Fibroblast of lung (primary cell): ENCODE data around the gene OR2T1. TPM values are rescaled to one million over a fixed set of nuclear protein-coding genes. Genes with fewer than 3 reads are reported as not detected.

Experiments used
- DNase-seq, 2 donors: peaks; one replicate each; pipeline versions ENCODE4 v3.0.0 to v3.0.0-alpha.2; 2010; ENCODE audit warnings: low read depth in 2 of 2
- H2AFZ ChIP-seq: 2 replicates; pipeline ENCODE4 v1.5.1; 2012; ENCODE audit warnings: low read length, control low read depth, inconsistent platforms
- H3K27ac ChIP-seq: 2 replicates; pipeline ENCODE4 v1.5.1; 2011; ENCODE audit warnings: low read length, control low read depth; ENCODE audit not compliant: insufficient read depth
- H3K27me3 ChIP-seq: 2 replicates; pipeline ENCODE4 v1.5.1; 2011; ENCODE audit warnings: mild to moderate bottlenecking, low read length; ENCODE audit not compliant: control insufficient read depth, insufficient read depth
- H3K36me3 ChIP-seq: 2 replicates; pipeline ENCODE4 v1.5.1; 2011; ENCODE audit warnings: low read length; ENCODE audit not compliant: control insufficient read depth, insufficient read depth
- H3K4me1 ChIP-seq: 2 replicates; pipeline ENCODE4 v1.5.1; 2011; ENCODE audit warnings: low read length; ENCODE audit not compliant: control insufficient read depth, insufficient read depth; ENCODE audit errors: extremely low read depth
- H3K4me2 ChIP-seq: 2 replicates; pipeline ENCODE4 v1.5.1; 2011; ENCODE audit warnings: low read length, control low read depth; ENCODE audit not compliant: insufficient read depth; ENCODE audit errors: extremely low read depth
- H3K4me3 ChIP-seq, 4 experiments: fragments of 200-600 bp in 1 of 4; sonication (generic) in 1 of 4; replicated peaks in 1 of 4; 2 replicates each; pipeline ENCODE4 v1.5.1; 2011 to 2016; ENCODE audit warnings: low read length in 4 of 4, low read depth in 3 of 4, mild to moderate bottlenecking in 3 of 4, control low read depth in 2 of 4, inconsistent platforms in 1 of 4, mixed read lengths in 1 of 4; ENCODE audit not compliant: insufficient read depth in 1 of 4; ENCODE audit errors: control extremely low read depth in 1 of 4
- H3K79me2 ChIP-seq: 2 replicates; pipeline ENCODE4 v1.5.1; 2012; ENCODE audit warnings: mild to moderate bottlenecking, low read length, inconsistent platforms; ENCODE audit not compliant: control insufficient read depth, insufficient read depth
- H3K9ac ChIP-seq: 2 replicates; pipeline ENCODE4 v1.5.1; 2011; ENCODE audit warnings: mild to moderate bottlenecking, low read length, control low read depth; ENCODE audit not compliant: insufficient read depth
- H3K9me3 ChIP-seq: 2 replicates; pipeline ENCODE4 v1.5.1; 2012; ENCODE audit warnings: low read depth, low read length; ENCODE audit not compliant: control insufficient read depth, insufficient read depth
- H4K20me1 ChIP-seq: 2 replicates; pipeline ENCODE4 v1.5.1; 2011; ENCODE audit warnings: low read length; ENCODE audit not compliant: control insufficient read depth, insufficient read depth; ENCODE audit errors: extremely low read depth
- EZH2 ChIP-seq: IDR thresholded peaks from 2 replicates; pipeline ENCODE4 v1.5.1; 2012; ENCODE audit warnings: low read length, control low read depth, mild to moderate bottlenecking; ENCODE audit errors: missing control alignments
- polyA plus RNA-seq, 2 donors: library from polyadenylated mRNA; depleted of rRNA in 1 of 2; stranded (reverse) in 1 of 2; unstranded in 1 of 2; fragments of >200 nt; gene quantifications; 2 replicates each; pipeline ENCODE4 v1.2.1, GENCODE V29; 2011 to 2012; ENCODE audit warnings: missing spikeins in 1 of 2
- total RNA-seq: library from RNA; depleted of rRNA; stranded (reverse); fragments of >200 nt; gene quantifications from 2 replicates; pipeline ENCODE4 v1.2.1, GENCODE V29; 2014
- TF ChIP-seq, protein P1 (sequence below), 2 donors: IDR thresholded peaks in 1 of 2; conservative IDR thresholded peaks in 1 of 2; 1 replicate in 1 of 2; 2 replicates in 1 of 2; pipeline ENCODE4 v1.5.1; 2011 to 2012; ENCODE audit warnings: low read length in 2 of 2, control low read depth in 1 of 2, inconsistent platforms in 1 of 2, low read depth in 1 of 2, mild to moderate bottlenecking in 1 of 2

The OR2T1 gene
- total and polyA plus RNA-seq, 2 donors (not counting 1 experiment from before 2014, with no cell fraction given), result not detected

DNA sequence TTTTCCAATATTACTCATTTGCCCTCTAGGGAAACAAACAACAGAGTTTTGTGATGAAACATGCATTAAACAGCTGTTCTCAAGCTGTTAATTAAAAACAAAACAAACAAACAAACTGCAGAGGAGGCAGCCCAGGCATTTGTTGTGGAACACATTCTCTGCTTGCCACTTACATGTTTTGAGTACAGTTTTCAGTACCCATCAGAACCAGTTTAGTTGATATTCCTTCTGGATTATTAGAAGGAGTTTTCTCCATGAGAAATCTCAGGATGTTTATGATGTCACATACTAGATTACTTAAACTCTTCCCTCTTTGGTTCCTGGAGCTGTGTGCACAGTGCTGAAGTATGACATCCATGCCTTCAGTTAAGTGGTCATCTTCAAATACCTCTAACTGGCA lies 27.4 kb upstream of the OR2T1 start, which contains the start of gene OR2T6:
Gene OR2T6, plus strand, starts transcription at position 301 of the 400 bp plus-strand sequence. CDS start 11,863 bp downstream, outside the sequence.
- H3K4me2 ChIP-seq, result no peak within 1 kb of the TSS
- H3K4me3 ChIP-seq, result no peak within 1 kb of the TSS
- no peaks in the 10 kb centered on the region for H3K27me3 ChIP-seq
- H3K9me3 ChIP-seq, result no peaks in the 10 kb centered on the region
- TF ChIP-seq, protein P1, sequence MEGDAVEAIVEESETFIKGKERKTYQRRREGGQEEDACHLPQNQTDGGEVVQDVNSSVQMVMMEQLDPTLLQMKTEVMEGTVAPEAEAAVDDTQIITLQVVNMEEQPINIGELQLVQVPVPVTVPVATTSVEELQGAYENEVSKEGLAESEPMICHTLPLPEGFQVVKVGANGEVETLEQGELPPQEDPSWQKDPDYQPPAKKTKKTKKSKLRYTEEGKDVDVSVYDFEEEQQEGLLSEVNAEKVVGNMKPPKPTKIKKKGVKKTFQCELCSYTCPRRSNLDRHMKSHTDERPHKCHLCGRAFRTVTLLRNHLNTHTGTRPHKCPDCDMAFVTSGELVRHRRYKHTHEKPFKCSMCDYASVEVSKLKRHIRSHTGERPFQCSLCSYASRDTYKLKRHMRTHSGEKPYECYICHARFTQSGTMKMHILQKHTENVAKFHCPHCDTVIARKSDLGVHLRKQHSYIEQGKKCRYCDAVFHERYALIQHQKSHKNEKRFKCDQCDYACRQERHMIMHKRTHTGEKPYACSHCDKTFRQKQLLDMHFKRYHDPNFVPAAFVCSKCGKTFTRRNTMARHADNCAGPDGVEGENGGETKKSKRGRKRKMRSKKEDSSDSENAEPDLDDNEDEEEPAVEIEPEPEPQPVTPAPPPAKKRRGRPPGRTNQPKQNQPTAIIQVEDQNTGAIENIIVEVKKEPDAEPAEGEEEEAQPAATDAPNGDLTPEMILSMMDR (conservative IDR thresholded peaks at IDR 0.05 in 1 of 2, IDR thresholded peaks at IDR 0.05 in 1 of 2; ENCODE audit: low read depth in 1 of 2, low read length in 2 of 2), result no peak
- TF ChIP-seq EZH2, result no peak
- no peak within 1 kb of the TSS for H3K9ac ChIP-seq
- no peaks in the 10 kb centered on the region for H3K79me2 ChIP-seq
- no peaks in the 10 kb centered on the region for H4K20me1 ChIP-seq
- H3K4me1 ChIP-seq, result no peaks in the 10 kb centered on the region
- no peaks in the 10 kb centered on the region for H3K36me3 ChIP-seq
- no peak within 1 kb of the TSS for H2AFZ ChIP-seq
- no peak for DNase-seq
- H3K27ac ChIP-seq, result no peak within 1 kb of the TSS

DNA sequence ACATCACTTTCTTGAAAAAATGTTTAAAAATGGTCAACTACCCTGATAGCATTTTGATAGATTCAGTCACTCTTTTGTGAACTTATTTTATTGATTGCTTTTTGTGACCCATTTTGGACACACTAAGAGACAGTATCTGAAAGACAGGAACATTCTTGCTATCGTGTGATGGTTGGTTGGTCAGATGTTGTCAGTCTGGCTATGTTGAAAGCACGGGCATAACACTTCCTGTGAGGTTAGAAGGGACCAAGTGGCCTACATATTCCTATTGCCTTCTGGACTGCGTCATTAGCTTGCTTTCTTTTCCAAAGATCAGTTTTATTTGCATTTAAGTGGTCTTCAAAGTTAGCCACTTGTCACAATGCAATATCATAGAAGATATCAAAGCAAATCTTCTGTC lies 25.9 kb upstream of the OR2T1 start:
- Histone ChIP-seq H3K79me2 (no peaks in the 10 kb centered on the region), H3K9ac (no peak overlapping the region), H2AFZ (no peak overlapping the region), H3K4me3 (no peak overlapping the region), H3K27me3 (no peaks in the 10 kb centered on the region), H3K4me2 (no peak overlapping the region), H4K20me1 (no peaks in the 10 kb centered on the region), H3K4me1 (no peaks in the 10 kb centered on the region), H3K9me3 (no peaks in the 10 kb centered on the region), H3K27ac (no peak overlapping the region), H3K36me3 (no peaks in the 10 kb centered on the region)
- no peak for DNase-seq
- TF ChIP-seq EZH2, result no peak
- TF ChIP-seq, protein P1 (conservative IDR thresholded peaks at IDR 0.05 in 1 of 2, IDR thresholded peaks at IDR 0.05 in 1 of 2; ENCODE audit: low read depth in 1 of 2, low read length in 2 of 2), result no peak

DNA sequence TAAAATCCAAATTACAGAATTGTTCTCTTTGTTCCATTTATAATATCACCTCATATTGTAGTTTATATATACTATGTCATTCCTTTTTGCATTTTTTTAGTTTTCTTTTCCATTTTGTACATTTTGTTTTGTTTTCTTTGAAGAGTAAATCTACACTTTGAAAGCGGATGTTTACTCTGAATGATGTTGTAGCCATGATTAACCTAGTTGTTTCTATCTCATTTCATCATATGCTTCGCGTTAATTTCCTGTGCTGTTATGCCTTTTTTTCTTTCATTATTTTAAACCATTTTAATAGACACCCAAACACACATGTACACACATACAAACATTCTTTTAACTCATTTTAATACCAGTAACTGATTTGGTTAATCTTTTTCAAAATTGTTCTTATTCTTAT lies 22.0 kb upstream of the OR2T1 start:
- Histone ChIP-seq H2AFZ (no peak overlapping the region), H4K20me1 (no peaks in the 10 kb centered on the region), H3K9ac (no peak overlapping the region), H3K4me1 (no peaks in the 10 kb centered on the region), H3K4me2 (no peak overlapping the region), H3K27me3 (no peaks in the 10 kb centered on the region), H3K4me3 (no peak overlapping the region), H3K79me2 (no peaks in the 10 kb centered on the region), H3K9me3 (no peaks in the 10 kb centered on the region), H3K36me3 (no peaks in the 10 kb centered on the region), H3K27ac (no peak overlapping the region)
- no peak for DNase-seq
- TF ChIP-seq, protein P1 (conservative IDR thresholded peaks at IDR 0.05 in 1 of 2, IDR thresholded peaks at IDR 0.05 in 1 of 2; ENCODE audit: low read depth in 1 of 2, low read length in 2 of 2), result no peak
- no peak for TF ChIP-seq EZH2
